Kidney (tissue), 14 donors: ENCODE results near the gene MRPS23. TPM values are rescaled to one million over a fixed set of nuclear protein-coding genes. Genes with fewer than 3 reads are reported as not detected.

ENCODE experiments used
- DNase-seq, 5 donors: peaks; one replicate each; pipeline ENCODE4 v3.0.0-alpha.2; 2013 to 2020
- FAIRE-seq: peaks from 2 replicates; lab custom pipeline; 2012; peaks lifted over from hg19 to GRCh38; lab: Jason Lieb, UNC
- H3K27ac ChIP-seq, 2 donors: one replicate each; pipeline ENCODE4 v1.7.0; 2013; ENCODE audit warnings: low read depth in 2 of 2, low read length in 2 of 2, inconsistent platforms in 1 of 2
- H3K27me3 ChIP-seq: one replicate; pipeline ENCODE4 v1.7.1; 2013; ENCODE audit warnings: low read length, inconsistent platforms; ENCODE audit not compliant: control insufficient read depth, insufficient read depth
- H3K36me3 ChIP-seq, 3 donors: one replicate each; pipeline versions ENCODE4 v1.7.0 to v1.7.1; 2013; ENCODE audit warnings: low read length in 3 of 3, control low read depth in 1 of 3, inconsistent platforms in 1 of 3; ENCODE audit not compliant: insufficient read depth in 3 of 3, control insufficient read depth in 2 of 3
- H3K4me1 ChIP-seq, 3 donors: one replicate each; pipeline versions ENCODE4 v1.7.0 to v1.7.1; 2013; ENCODE audit warnings: low read length in 3 of 3, inconsistent platforms in 1 of 3, low read depth in 1 of 3; ENCODE audit not compliant: control insufficient read depth in 2 of 3, insufficient read depth in 2 of 3
- H3K4me3 ChIP-seq, 3 donors: one replicate each; pipeline versions ENCODE4 v1.7.0 to v1.8.1; 2013; ENCODE audit warnings: low read length in 3 of 3, control low read depth in 1 of 3, inconsistent platforms in 1 of 3
- H3K9ac ChIP-seq, 3 donors: one replicate each; pipeline versions ENCODE4 v1.7.0 to v1.7.1; 2013; ENCODE audit warnings: low read length in 3 of 3, control low read depth in 1 of 3, inconsistent platforms in 1 of 3
- H3K9me3 ChIP-seq, 3 donors: one replicate each; pipeline versions ENCODE4 v1.7.0 to v1.7.1; 2013; ENCODE audit warnings: low read length in 3 of 3, control low read depth in 1 of 3, inconsistent platforms in 1 of 3; ENCODE audit not compliant: control insufficient read depth in 2 of 3, insufficient read depth in 1 of 3
- CTCF ChIP-seq: IDR thresholded peaks from 3 replicates; pipeline ENCODE4 v1.5.1; 2012; ENCODE audit warnings: mild to moderate bottlenecking, moderate library complexity, borderline replicate concordance; ENCODE audit not compliant: insufficient read depth; ENCODE audit errors: extremely low read depth
- intact Hi-C: fragments of 100-400 bp; cut with DNase I; formaldehyde crosslinking; loops from one replicate; pipeline ENCODE4 v1.11.1; 2022
- polyA plus RNA-seq: library from polyadenylated mRNA; stranded (reverse); fragments of 350-450 nt; fragmentation: Illumina TruSeq; extraction: RNeasy Lipid Tissue Mini Kit (QIAGEN cat#74804); gene quantifications from one replicate; pipeline ENCODE4 v1.2.3, GENCODE V29; 2014; ENCODE audit warnings: low read depth, low replicate concordance; ENCODE audit not compliant: insufficient read depth
- total RNA-seq: library from RNA; stranded (reverse); fragmentation: NEBNext Ultra II Directional; extraction: Animal tissue kit (Norgen Biotek cat#: 25700); gene quantifications from one replicate; pipeline ENCODE4 v1.2.1, GENCODE V29; 2021
- donor health status: control.
- donor health status: control.
- donor health status: control.
- donor health status: control.
- donor health status: control.
- donor health status: DM: yes; HTN: yes; CAD: no.
- donor health status: Normal renal cell carcinoma (clear cell type).

The MRPS23 gene
- total and polyA plus RNA-seq, 2 donors from 2014 or later = 40.2 to 75.3 TPM

GRCh38 chr17:57871863-57872262 lies 22.0 kb upstream of the MRPS23 start:
- intact Hi-C loops = no loop called here
- Histone ChIP-seq H3K9ac (no peak overlapping the region), H3K27me3 (no peaks in the 10 kb centered on the region), H3K4me1 (peaks cover 4 to 35% (median 20%) of the 10 kb centered on the region in 3 donors), H3K36me3 (peaks cover 0 to 23% (median 11%) of the 10 kb centered on the region in 3 donors), H3K4me3 (no peak overlapping the region), H3K27ac (no peak overlapping the region), H3K9me3 (no peaks in the 10 kb centered on the region)
- peak in 1 of 5 donors; percentile 36 for DNase-seq
- FAIRE-seq = no peak
- no peak for TF ChIP-seq CTCF

- Histone ChIP-seq H3K27ac (no peak overlapping the region), H3K4me3 (no peak overlapping the region), H3K4me1 (peaks cover 4 to 32% (median 20%) of the 10 kb centered on the region in 3 donors), H3K36me3 (peaks cover 0 to 23% (median 9%) of the 10 kb centered on the region in 3 donors), H3K9me3 (no peaks in the 10 kb centered on the region), H3K27me3 (no peaks in the 10 kb centered on the region), H3K9ac (no peak overlapping the region)
- DNase-seq (peak in 1 of 5 donors; percentile 4), FAIRE-seq (no peak)
- TF ChIP-seq CTCF = no peak
- intact Hi-C loops = no loop called here
Observed at GRCh38 chr17:57871155-57871554, 21.3 kb upstream of the MRPS23 start.

GRCh38 chr17:57870283-57870635 lies 20.4 kb upstream of the MRPS23 start:
- H3K36me3 ChIP-seq = peaks cover 0 to 23% (median 10%) of the 10 kb centered on the region in 3 donors
- DNase-seq (no peak), FAIRE-seq (no peak)
- H3K9ac ChIP-seq = no peak overlapping the region
- no peaks in the 10 kb centered on the region for H3K9me3 ChIP-seq
- intact Hi-C loops = no loop called here
- H3K27me3 ChIP-seq = no peaks in the 10 kb centered on the region
- H3K4me1 ChIP-seq = peaks cover 4 to 25% (median 14%) of the 10 kb centered on the region in 3 donors
- no peak for TF ChIP-seq CTCF
- H3K4me3 ChIP-seq = no peak overlapping the region
- no peak overlapping the region for H3K27ac ChIP-seq
